Mucosa of gallbladder (tissue), 1 donor: ENCODE measurements around the gene PEX6. TPM values are rescaled to one million over a fixed set of nuclear protein-coding genes. Genes with fewer than 3 reads are reported as not detected.
"Not testable (repeated sequence)": the region's sequence is repeated elsewhere in the genome, so short reads cannot be mapped to it uniquely, and the experiment has no call there.

Source experiments
- DNase-seq: peaks from one replicate; pipeline ENCODE4 v3.0.0-alpha.2; 2020; ENCODE audit warnings: low spot score
- total RNA-seq: library from RNA; stranded (reverse); gene quantifications from one replicate; pipeline ENCODE4 v1.2.1, GENCODE V29; 2021
- donor health status: DM: no; HTN: no; CAD: no.

Gene PEX6
- total RNA-seq, 1 donor from 2014 or later, result 53.0 TPM

GRCh38 chr6:43001843-43002242, 22.9 kb upstream of the PEX6 start:
- DNase-seq, result no peak

DNA sequence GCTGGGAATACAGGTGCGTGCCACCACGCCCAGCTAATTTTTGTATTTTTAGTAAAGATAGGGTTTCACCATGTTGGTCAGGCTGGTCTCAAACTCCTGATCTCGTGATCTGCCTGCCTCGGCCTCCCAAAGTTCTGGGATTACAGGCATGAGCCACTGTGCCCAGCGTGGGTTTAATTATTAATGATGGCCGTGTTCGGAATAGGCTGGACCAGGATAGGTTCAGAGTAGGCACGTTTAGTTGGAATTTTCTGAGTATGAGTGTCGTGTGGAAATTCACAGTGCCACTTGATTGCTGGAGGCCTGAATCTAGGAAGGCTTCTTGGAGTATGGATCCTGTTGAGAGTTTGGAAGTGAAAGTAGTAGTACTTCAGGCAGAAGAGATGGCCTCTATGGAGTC, 19.2 kb upstream of the PEX6 start:
- DNase-seq, result not testable (repeated sequence)

DNA sequence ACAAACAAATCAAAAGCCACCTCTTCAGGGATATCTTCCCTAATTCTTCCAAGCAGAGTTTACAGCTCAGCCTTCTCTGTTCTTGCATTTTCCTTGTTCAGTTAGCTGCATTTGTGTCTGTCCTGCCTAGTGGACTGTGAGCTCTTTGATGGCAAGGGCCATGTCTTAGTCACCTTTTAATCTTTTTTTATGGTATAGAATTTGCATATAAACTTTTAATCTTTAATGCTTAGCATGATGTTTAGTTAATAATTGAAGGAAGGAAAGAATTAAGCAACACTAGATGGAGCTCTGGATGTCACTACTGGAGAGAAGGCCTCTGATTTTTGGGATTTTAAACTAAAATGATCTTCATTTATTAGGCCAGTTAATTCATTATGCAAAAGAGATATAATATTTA, 17.5 kb upstream of the PEX6 start:
- DNase-seq, result no peak

GRCh38 chr6:42993445-42993844, 14.5 kb upstream of the PEX6 start:
- no peak for DNase-seq

GRCh38 chr6:42989923-42990322, 10.9 kb upstream of the PEX6 start:
- no peak for DNase-seq

DNA sequence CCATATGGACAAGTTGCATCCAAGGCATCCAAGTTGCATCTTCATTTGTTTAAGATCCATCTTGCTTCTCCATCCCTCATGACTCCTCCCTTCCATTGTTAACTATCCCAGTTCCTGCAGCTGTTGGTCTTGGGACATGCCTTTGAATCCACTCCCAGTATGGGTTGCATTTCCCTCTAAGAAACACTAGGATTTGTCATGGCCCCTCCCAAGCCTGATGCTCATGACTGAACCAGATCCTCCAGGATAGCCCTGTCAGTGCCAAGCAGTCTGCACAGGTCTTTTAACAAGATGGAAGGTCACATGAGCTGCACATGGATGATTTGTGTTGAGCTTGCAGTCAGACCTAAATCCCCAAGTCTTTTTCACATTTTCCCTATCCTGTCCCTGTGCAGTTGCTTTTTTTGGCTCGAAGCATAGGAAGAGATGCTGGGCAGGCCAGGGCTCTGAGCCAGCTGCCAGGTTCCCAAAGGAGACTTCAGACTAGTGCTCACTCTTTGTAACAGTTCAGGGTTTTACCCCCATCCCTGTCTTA, 9.6 kb upstream of the PEX6 start:
- DNase-seq, result no peak

- DNase-seq, result no peak
Observed at GRCh38 chr6:42987533-42988451, 8.8 kb upstream of the PEX6 start.

GRCh38 chr6:42984924-42985475, 6.0 kb upstream of the PEX6 start:
- no peak for DNase-seq

DNA sequence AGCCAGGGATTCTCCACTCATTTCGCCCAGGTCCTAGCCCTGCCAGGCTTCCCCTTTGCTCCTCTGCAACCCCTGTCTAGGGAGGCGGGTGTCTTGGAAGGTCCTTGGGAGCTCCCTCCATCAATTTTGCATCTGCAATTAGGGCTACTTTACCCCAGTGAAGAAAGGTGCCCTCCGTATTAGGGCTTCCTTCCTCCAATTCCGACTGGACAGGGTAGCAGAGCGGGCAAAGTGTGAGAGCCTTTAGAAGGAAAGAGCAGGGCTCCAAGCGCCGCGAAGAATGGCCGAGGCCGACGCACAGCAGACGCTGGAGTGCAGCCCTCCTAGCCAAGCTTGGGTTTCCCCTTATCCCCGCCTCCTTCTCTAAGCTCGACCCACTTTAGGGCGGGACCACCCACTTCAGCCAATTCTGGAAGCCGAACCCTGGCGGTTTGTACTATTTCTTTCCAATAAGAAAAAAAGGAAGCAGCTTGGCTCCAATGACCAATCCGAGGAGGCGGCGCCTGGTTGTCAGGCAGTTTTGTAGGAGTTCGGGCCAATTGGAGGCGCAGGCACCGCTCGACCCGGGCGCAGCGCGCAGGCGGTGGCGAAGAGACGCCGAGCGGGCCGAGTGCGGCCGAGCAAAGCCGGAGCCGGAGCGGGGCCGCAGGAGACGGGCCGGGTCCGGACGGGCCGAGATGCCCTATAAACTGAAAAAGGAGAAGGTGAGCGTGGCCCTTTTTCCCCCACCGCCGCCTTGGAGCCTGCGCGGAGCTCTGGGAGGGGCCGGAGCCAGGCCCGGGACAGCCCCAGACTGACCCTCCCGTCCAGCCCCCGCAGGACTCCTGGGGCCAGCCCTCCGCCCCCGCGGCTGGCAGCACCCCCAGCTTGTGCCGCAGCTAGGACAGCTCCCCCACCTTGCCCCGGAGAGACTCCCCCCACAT, 5.3 kb upstream of the PEX6 start, which contains the start of gene PPP2R5D:
Gene PPP2R5D (plus strand): TSS at position 570 of the 923 bp plus-strand sequence. CDS start 108 bp downstream, at position 678.
- peak; percentile 99 for DNase-seq

DNA sequence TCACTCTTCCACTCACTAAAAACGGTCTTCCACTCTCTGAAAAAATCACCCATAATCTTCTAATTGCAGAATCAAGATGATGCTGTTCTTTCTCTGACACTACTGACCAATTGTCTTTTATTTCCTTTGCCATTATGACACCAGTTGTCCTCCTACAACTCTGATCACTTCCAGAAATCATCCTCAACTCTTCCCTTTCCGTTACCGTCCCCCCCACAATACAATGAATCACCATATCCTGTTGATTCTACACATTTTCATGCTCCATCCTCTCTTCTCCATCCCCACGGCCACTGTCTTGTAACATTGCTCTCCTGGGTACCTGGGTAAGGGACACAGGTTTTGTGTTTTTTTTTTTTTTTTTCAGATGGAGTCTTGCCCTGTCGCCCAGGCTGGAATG, 2.9 kb upstream of the PEX6 start:
- no peak for DNase-seq

GRCh38 chr6:42979523-42980177, 669 bp upstream of the PEX6 start:
- DNase-seq, result no peak

GRCh38 chr6:42978487-42978838, 518 bp downstream of the PEX6 start:
- no peak for DNase-seq

DNA sequence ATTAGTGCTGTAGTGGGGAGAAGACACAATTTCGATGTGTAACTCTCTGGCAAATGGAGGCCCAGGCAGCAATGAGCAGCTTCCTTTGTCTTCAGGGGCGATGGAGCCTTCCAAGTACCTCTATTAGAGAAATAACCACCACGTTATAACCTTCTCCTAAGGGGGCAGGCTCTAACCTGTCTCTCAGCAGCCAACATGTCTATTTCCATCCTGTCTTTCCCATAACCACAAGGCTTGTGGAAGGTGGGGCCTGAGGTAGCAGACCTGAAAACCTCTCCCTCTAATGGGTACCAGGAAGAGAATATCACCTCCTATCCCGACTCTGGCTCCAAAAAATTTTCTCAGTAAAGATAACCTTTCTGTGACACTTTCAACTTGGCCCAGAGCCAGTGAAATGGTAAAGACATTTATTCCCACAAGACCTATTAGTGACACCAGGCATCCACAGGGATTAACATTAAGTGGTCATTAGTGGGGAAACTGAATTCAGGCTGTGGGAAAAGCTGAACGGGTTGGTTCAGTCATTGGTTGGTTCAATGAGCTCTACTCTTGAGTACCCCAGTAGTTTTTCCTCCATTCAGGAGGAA, 4.0 kb downstream of the PEX6 start:
- DNase-seq, result no peak

DNA sequence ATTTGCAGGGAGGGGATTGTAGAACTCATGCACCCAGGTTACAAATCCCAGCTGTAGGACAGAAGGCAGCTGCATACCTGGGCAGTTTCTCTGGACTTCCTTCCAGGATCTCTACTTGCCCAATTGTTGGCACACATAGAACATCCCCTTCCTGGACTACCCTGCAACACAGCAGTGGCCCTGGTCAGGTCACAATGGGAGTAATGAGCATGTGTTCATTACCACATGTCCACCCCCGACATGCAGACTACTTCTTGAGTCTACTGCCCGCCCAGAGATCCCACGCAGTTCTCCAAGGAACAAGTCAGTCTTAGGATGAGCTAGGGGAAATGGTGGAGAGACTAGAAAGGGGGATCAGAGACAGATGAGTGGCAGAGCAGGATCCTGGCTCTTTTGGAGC, 5.1 kb downstream of the PEX6 start:
- DNase-seq, result no peak

- no peak for DNase-seq
Observed at GRCh38 chr6:42971746-42972327, 7.1 kb downstream of the PEX6 start.

DNA sequence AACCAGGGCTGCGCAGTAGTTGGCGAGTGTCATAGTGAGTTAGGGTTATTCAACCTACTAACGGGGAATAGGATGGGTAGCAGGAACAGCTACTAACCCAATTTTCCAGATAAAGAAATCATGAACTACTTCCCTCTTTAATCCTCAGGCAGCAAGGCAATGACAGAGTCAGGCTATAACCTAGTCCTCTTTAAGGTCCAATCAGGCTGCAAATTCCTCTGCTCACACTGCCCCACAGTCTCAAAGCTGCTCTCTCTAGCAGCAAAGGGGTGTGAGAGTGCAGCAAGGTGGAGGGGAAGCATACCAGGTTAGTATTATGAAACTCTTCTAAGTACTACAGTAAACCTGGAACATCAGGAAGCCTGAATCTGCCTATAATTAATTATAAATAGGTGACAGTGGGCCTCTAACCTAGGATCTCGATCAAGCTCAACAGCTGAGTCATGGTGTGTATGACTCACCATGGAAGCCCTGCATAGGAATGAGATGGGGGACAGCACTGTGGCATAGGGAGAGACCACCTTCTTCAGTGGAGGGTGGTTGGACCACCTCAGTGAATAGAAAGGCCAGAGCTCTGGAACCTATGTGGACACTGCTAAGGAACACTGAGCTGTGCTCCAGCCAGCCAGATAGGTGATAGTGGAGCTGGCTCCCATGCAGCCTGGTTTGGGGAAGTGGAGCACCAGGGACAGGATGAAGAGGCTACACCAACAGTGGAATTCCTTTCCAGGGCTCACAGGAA, 7.9 kb downstream of the PEX6 start:
- DNase-seq, result no peak

GRCh38 chr6:42969934-42970333, 9.0 kb downstream of the PEX6 start:
- DNase-seq, result no peak

DNA sequence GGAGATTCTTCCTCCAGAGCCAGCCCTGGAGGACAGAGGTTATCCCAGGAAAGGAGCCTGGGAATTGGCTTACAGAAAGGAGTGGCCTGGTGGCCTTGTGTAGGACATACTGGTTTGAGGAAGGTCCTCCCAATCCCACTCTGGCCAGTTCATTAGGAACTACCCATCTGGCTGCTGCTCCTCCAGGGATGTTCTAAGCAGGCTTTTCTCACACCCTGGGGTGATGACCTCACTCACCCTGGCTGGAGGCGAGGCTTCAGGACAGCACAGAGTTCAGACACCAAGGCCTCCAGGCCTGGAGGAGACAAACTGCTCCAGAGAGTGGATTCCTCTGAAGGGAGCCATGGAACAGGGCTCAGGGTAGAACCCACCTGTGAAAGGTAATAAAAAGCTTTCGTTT, 9.6 kb downstream of the PEX6 start:
- no peak for DNase-seq

DNA sequence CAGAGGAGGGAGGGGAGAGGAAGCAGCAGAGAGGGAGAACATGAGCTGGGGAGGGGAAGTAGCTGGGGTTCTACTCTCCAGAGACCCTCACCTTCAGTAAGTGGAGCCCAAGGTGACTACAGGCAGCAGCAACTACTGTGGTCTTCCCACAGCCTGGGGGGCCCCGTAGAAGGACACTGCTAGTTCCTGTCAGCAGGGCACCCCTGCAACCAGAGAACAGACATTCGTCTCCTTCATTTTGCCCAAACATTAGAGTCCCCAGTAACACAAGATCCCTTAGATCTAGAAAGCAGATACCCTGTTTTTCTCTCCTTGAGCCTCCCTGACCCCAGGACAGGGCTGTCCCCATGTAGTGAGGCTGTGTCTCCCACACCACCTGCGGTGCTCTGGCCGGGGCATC, 10.2 kb downstream of the PEX6 start:
- no peak for DNase-seq

DNA sequence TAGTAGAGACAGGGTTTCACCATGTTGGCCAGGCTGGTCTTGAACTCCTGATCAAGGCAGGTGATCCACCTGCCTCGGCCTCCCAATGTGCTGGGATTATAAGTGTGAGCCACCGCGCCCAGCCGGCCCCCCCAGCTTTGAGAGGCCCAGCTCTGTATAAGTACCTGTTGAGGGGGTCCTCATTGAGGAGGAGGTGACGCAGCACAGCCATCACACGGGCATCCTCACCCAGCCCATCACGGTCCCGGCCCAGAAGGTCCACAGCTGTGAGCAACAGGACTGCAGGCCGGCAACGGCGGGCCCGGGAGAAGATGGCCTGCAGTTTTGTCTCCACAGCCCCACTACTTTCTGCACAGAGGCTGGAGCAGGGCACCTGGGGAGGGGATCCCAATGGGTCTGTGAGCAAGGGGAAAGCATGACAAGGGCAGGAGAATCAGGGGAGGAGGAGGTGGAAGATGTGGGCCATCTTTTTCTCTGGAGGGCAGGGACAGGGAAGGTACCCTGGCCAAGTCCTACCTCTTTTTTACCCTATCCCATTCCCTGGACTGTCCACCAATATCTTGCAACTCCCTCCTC, 10.8 kb downstream of the PEX6 start:
- DNase-seq, result no peak
